Measurements from ENCODE around the gene F11.

- TF ChIP-seq CTCF (IDR thresholded peaks at IDR 0.05 in 8 of 11, conservative IDR thresholded peaks at IDR 0.05 in 3 of 11) (no peak), POLR2A (IDR thresholded peaks at IDR 0.05) (no peak)
Observed at GRCh38 chr4:186240848-186241491, 25.0 kb upstream of the F11 start.
